ENCODE data around the gene CHD2.

DNA sequence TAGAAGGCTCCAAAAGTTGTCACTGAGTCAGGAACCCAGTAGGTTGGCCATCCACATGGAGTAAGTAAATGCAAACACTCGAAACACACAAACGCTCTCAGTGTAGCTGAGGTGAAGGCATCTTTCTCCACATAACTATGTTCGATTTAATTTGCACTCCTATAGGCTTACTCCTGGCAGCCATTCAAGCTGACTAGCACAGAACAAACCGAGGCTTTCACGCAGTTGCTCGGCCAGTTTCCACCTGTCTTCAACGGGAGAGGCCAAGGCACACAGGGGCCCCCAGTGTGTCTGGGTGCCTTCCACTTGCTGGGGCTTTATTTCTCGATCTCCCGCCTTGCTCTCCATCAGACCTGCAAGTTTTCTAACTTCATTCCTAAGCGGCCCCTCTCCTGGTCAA lies 170.0 kb downstream of the CHD2 start:
- TF ChIP-seq, protein P1, sequence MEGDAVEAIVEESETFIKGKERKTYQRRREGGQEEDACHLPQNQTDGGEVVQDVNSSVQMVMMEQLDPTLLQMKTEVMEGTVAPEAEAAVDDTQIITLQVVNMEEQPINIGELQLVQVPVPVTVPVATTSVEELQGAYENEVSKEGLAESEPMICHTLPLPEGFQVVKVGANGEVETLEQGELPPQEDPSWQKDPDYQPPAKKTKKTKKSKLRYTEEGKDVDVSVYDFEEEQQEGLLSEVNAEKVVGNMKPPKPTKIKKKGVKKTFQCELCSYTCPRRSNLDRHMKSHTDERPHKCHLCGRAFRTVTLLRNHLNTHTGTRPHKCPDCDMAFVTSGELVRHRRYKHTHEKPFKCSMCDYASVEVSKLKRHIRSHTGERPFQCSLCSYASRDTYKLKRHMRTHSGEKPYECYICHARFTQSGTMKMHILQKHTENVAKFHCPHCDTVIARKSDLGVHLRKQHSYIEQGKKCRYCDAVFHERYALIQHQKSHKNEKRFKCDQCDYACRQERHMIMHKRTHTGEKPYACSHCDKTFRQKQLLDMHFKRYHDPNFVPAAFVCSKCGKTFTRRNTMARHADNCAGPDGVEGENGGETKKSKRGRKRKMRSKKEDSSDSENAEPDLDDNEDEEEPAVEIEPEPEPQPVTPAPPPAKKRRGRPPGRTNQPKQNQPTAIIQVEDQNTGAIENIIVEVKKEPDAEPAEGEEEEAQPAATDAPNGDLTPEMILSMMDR (IDR thresholded peaks at IDR 0.05): no peak
- TF ChIP-seq POLR2AphosphoS5 (IDR thresholded peaks at IDR 0.05): no peak
